ENCODE data around the gene SLC9A9. TPM values are rescaled to one million over a fixed set of nuclear protein-coding genes. Genes with fewer than 3 reads are reported as not detected.

SLC9A9 gene
- polyA plus RNA-seq, 1 of the 3 experiments (the other 2 are of a cell fraction): 0.05 TPM

- TF ChIP-seq GABPA (IDR thresholded peaks at IDR 0.05; ENCODE audit: low read depth): no peak
- no peak for TF ChIP-seq RFX5 (IDR thresholded peaks at IDR 0.05; ENCODE audit: low read length)
- TF ChIP-seq PBX3 (IDR thresholded peaks at IDR 0.05): no peak
Measured at GRCh38 chr3:143634991-143635390, 213.3 kb downstream of the SLC9A9 start (continued).

- CTCF ChIA-PET: no interaction called here
- Histone ChIP-seq H3K4me1 (ENCODE audit: control insufficient read depth in 1 of 2, insufficient read depth in 2 of 2, low read depth in 1 of 2, low read length in 1 of 2) (no peaks in the 10 kb centered on the region), H3K9me3 (peaks cover 5% of the 10 kb centered on the region; the same call in 1 of the 2 replicates), H3K36me3 (replicated peaks in 1 of 2; ENCODE audit: control insufficient read depth in 1 of 2, insufficient read depth in 2 of 2, low read length in 1 of 2) (no peaks in the 10 kb centered on the region), H3K9me2 (no peaks in the 10 kb centered on the region), H3F3A (replicated peaks; ENCODE audit: insufficient read depth) (no peaks in the 10 kb centered on the region), H3K9ac (no peak overlapping the region), H3K4me2 (no peak overlapping the region), H4K20me1 (ENCODE audit: insufficient read depth) (no peaks in the 10 kb centered on the region), H3K27ac (ENCODE audit: low read depth in 2 of 2, low read length in 1 of 2) (no peak overlapping the region), H3K4me3 (ENCODE audit: low read depth in 2 of 2, low read length in 1 of 2) (no peak overlapping the region), H2AFZ (ENCODE audit: low read depth) (no peak overlapping the region), H3K79me2 (ENCODE audit: insufficient read depth) (no peaks in the 10 kb centered on the region), H3K27me3 (ENCODE audit: insufficient read depth) (no peaks in the 10 kb centered on the region; the same call in 1 of the 2 replicates)
- no peak for DNase-seq
- TF ChIP-seq RCOR1 (IDR thresholded peaks at IDR 0.05; ENCODE audit: low read length) (no peak), NFIC (IDR thresholded peaks at IDR 0.05; ENCODE audit: borderline replicate concordance) (no peak)
- POLR2A ChIA-PET: no interaction called here
Measured at GRCh38 chr3:143634427-143634826, 213.8 kb downstream of the SLC9A9 start.

GRCh38 chr3:143633816-143634215 is 214.5 kb downstream of the SLC9A9 start:
- H4K20me1 ChIP-seq (ENCODE audit: insufficient read depth): no peaks in the 10 kb centered on the region
- POLR2A ChIA-PET: no interaction called here
- TF ChIP-seq NRF1 (IDR thresholded peaks at IDR 0.05; ENCODE audit: low read depth, low read length) (no peak), YY1 (IDR thresholded peaks at IDR 0.05; ENCODE audit: low read depth) (no peak), TCF12 (IDR thresholded peaks at IDR 0.05) (no peak), FOSL2 (IDR thresholded peaks at IDR 0.05; ENCODE audit: borderline replicate concordance, low read depth) (no peak), EZH2phosphoT487 (IDR thresholded peaks at IDR 0.05; ENCODE audit: borderline replicate concordance, low read depth) (no peak), USF2 (IDR thresholded peaks at IDR 0.05; ENCODE audit: borderline replicate concordance, low read depth, low read length) (no peak)
- no peak overlapping the region for H3K4me3 ChIP-seq (ENCODE audit: low read depth in 2 of 2, low read length in 1 of 2)
- no peaks in the 10 kb centered on the region; the same call in 1 of the 2 replicates for H3K27me3 ChIP-seq (ENCODE audit: insufficient read depth)
- no peak overlapping the region for H2AFZ ChIP-seq (ENCODE audit: low read depth)
- no peaks in the 10 kb centered on the region for H3F3A ChIP-seq (replicated peaks; ENCODE audit: insufficient read depth)
- H3K4me1 ChIP-seq (ENCODE audit: control insufficient read depth in 1 of 2, insufficient read depth in 2 of 2, low read depth in 1 of 2, low read length in 1 of 2): no peaks in the 10 kb centered on the region
- 7% methylated on average over 3 of the region's 3 CpGs for WGBS (ENCODE audit: low lambda C conversion rate)
- no peak overlapping the region for H3K9ac ChIP-seq
- no peak overlapping the region for H3K27ac ChIP-seq (ENCODE audit: low read depth in 2 of 2, low read length in 1 of 2)
- H3K79me2 ChIP-seq (ENCODE audit: insufficient read depth): no peaks in the 10 kb centered on the region
- H3K9me2 ChIP-seq: no peaks in the 10 kb centered on the region
- peaks cover 5% of the 10 kb centered on the region; the same call in 1 of the 2 replicates for H3K9me3 ChIP-seq
- no peaks in the 10 kb centered on the region for H3K36me3 ChIP-seq (replicated peaks in 1 of 2; ENCODE audit: control insufficient read depth in 1 of 2, insufficient read depth in 2 of 2, low read length in 1 of 2)
- no peak for DNase-seq
- CTCF ChIA-PET: no interaction called here
- no peak overlapping the region for H3K4me2 ChIP-seq

Measured in SK-N-SH (cell line).